GM21526 (cell line): Measurements from ENCODE around the gene EMID1.

ENCODE experiments used
- ATAC-seq: cut with Tn5 transposase; IDR thresholded peaks from one replicate; pipeline ENCODE4 v1.9.1; 2021; ENCODE audit warnings: moderate library complexity; ENCODE audit not compliant: unreplicated experiment, low FRiP score

Gene EMID1

GRCh38 chr22:29256606-29257325 lies 51.1 kb downstream of the EMID1 start:
- no peak for ATAC-seq

GRCh38 chr22:29257751-29258181 lies 52.1 kb downstream of the EMID1 start:
- ATAC-seq = no peak

DNA sequence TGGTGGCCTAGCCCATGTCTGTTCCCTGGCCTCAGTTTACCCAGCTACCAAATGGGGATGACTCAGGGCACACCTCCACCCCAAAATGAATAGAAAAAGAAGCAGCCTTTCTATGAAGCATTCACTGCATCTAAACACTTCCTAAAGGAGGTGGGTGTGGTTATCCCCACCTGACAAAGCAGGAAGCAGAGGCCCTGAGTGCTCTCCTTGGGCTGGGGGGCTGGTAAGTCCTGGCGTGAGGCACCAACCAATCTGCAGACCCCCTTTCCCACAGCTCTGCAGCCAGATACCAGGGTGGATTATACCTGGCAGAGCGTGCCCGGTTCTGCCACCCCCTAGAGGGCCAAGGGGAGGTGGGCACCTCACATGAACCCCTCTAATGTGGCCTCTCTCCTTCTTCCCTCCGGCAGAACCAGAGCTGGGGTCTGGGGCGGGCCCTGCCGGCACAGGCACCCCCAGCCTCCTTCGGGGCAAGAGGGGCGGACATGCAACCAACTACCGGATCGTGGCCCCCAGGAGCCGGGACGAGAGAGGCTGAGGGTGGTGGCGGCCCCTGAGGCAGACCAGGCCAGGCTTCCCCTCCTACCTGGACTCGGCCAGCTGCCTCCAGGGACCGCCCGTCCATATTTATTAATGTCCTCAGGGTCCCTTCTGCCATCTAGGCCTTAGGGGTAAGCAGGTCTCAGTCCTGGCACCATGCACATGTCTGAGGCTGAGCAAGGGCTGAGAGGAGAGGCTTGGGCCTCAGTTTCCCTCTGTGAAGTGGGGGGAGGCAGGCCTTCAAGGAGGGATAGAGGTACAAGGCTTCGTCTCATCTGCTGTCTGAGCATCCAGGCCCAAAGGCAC lies 52.9 kb downstream of the EMID1 start:
- no peak for ATAC-seq

GRCh38 chr22:29259253-29259899 lies 53.7 kb downstream of the EMID1 start:
- ATAC-seq = no peak

GRCh38 chr22:29260031-29260560 lies 54.4 kb downstream of the EMID1 start:
- ATAC-seq = no peak

DNA sequence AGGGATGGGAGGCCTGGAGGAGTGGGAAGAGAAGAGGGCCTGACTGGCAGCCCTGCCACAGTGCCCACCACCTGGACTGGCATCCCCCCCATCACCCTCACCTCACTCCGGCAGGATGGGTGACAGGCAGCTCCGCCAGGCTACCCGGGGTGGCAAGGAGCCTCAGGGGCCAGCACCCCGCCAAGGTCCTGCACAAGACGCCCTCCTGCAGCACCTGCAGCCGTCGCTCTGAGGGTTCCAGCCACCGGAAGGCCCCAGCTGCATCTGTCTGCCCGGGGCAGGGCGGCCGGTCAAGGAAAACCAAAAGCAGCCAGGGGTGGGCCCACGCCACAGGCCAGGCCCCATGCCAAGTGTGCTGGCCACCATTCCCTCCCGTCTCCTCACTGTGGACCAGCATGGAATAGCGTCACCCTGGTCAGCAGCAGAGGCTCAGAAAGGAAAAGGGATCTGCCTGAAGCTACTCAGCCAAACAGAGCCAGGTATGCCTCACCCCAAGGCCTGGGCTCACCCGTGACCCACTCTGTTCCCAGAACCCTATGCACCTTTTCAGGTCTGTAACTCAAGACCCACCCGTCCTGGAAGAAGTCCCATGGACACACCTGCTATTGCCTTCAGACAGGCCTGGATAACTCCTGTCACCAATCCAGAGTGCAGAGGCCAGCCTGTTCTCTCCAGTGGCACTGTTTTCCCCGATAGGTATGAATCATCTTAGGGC lies 55.1 kb downstream of the EMID1 start:
- no peak for ATAC-seq

- no peak for ATAC-seq
Measured at GRCh38 chr22:29263791-29264276, 58.1 kb downstream of the EMID1 start.

- ATAC-seq = no peak
Measured at GRCh38 chr22:29265305-29265704, 59.6 kb downstream of the EMID1 start.

DNA sequence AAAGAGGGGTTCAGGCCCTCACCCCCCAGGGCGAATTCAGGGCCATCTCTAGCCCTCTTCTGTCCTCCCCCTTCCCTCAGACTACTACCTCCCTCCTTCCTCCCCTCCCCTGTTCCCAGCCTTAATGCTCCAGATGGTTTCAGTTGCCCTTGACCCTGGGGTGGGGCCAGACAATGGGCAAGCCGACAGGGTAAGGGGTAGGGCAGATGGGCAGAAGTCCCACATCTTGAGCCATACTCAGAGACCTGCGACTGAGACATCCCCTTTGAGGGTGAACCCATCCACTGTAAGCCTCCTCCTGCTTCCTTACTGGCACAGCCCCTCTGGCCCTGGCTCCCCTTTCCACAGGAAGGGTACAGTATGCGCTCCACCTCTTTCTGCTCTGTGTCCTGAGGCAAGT lies 60.2 kb downstream of the EMID1 start:
- no peak for ATAC-seq

- no peak for ATAC-seq
Measured at GRCh38 chr22:29266564-29267461, 61.1 kb downstream of the EMID1 start.

DNA sequence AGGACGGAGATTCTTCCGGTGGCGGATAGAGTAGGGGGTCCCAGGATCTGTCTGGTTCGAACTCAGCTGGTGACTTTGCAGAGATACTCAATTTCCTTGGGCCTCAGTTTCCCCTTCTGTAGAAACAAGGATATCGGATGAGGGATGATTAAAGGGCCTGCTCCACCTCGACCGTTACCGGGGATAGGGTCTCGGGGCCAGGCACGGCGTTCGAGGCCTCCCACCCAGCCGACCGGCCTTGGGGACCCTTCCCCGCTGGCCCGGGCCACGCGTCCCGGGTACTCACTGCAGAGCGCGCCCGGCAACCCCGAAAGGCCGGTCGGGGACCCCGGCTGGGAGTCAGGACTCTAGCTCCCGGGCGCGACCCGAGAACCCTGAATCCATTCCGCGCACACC lies 61.8 kb downstream of the EMID1 start:
- ATAC-seq = no peak

DNA sequence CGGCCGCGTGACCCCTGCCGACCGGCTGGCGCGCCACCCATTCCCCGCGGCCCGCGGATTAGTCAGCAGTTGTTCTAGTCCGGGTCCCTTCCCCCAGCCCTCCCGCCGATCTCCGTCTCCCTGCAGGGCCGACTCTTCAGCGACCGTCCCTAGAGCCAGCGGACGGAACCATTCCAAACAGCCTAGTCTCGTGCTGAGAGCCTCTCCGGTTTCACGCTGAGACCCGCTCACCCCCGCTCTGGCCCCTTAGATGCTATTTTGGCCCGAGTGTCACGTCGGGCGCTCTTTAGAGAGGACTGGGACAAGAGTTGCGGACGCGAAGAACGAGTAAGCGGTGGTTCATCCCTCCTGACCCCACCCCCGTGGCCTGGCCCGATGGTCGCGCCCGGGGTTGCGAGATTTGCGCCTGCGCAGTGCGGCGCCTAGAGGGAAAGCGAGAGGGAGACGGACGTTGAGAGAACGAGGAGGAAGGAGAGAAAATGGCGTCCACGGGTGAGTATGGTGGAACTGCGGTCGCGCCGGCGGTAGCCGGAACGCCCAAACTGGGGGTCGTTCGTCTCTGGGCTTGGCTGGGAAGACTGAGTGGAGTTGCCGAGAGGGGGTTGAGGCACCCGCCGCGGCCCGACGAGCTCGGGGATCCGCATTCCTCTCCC lies 62.3 kb downstream of the EMID1 start, which contains the start of the genes EWSR1 and RHBDD3:
Gene EWSR1, plus strand, starts transcription at position 411 of the 653 bp plus-strand sequence. Its CDS starts 69 bp downstream, at position 480.
Gene RHBDD3, minus strand, starts transcription at position 124 of the 653 bp plus-strand sequence. CDS start 2,355 bp downstream, outside the sequence.
- ATAC-seq = peak; percentile 64

- ATAC-seq = peak; percentile 4
Measured at GRCh38 chr22:29268511-29269229, 63.0 kb downstream of the EMID1 start.

GRCh38 chr22:29269230-29269604 lies 63.5 kb downstream of the EMID1 start:
- ATAC-seq = no peak

- ATAC-seq = no peak
Measured at GRCh38 chr22:29269731-29270474, 64.2 kb downstream of the EMID1 start.

DNA sequence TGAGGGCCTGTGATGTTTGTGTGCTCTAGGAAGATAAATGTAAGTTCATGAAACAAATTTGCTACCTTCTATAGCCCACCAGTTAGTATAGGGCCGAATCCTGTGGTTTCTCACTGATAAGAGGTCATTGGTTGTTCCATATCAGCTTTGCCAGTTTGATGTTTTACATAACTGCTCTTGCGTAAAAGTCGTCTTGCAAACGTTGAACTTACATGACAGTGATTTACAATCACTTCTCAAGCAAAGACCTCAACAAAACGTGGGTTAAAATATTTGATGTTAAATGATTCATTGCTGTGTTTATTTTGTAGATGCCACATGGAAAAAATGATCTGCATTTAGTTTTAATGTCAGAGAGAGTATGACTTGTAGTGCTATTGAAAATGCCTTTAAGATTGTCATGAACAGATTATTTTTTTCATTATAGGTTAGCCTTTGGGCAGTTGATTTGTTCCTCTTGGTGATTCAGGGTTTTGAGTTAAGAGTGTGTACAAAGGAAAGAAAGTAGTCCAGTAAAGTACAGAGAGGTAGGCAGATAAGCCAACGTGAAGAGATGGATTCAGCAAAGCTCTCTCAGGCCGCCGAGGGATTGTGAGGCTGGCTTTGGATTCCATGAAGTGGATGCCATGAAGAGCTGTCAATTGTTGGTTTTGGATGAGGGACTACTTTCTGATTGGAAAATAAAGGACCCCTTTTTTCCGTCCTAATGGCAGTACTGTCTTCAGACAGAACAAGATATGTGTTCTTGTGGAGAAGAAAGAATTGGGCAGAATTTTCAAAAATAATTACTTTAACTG lies 65.0 kb downstream of the EMID1 start:
- no peak for ATAC-seq
